Effector CD8-positive, alpha-beta T cell (primary cell): Measurements from ENCODE around the gene ZNF536.
"Not testable (repeated sequence)": the region's sequence is repeated elsewhere in the genome, so short reads cannot be mapped to it uniquely, and the experiment has no call there.

Source experiments
- DNase-seq: peaks from one replicate; lab custom pipeline; 2025; lab: John Stamatoyannopoulos, UW

Gene ZNF536

GRCh38 chr19:30388327-30388726 is 16.1 kb downstream of the ZNF536 start:
- DNase-seq: no peak

- no peak for DNase-seq
Observed at GRCh38 chr19:30388819-30389218, 16.6 kb downstream of the ZNF536 start.

- DNase-seq: no peak
Observed at GRCh38 chr19:30390356-30390988, 18.3 kb downstream of the ZNF536 start.

- no peak for DNase-seq
Observed at GRCh38 chr19:30391052-30391451, 18.9 kb downstream of the ZNF536 start.

- DNase-seq: no peak
Observed at GRCh38 chr19:30391554-30392551, 19.7 kb downstream of the ZNF536 start.

GRCh38 chr19:30393046-30393445 is 20.9 kb downstream of the ZNF536 start:
- DNase-seq: no peak

GRCh38 chr19:30393729-30394480 is 21.7 kb downstream of the ZNF536 start:
- DNase-seq: no peak

GRCh38 chr19:30394481-30395151 is 22.4 kb downstream of the ZNF536 start:
- no peak for DNase-seq

GRCh38 chr19:30395283-30395682 is 23.1 kb downstream of the ZNF536 start:
- DNase-seq: no peak

- not testable (repeated sequence) for DNase-seq
Observed at GRCh38 chr19:30398539-30398938, 26.4 kb downstream of the ZNF536 start.

GRCh38 chr19:30401956-30402355 is 29.8 kb downstream of the ZNF536 start:
- DNase-seq: no peak

GRCh38 chr19:30402436-30403202 is 30.4 kb downstream of the ZNF536 start:
- DNase-seq: no peak

GRCh38 chr19:30403203-30403985 is 31.2 kb downstream of the ZNF536 start:
- DNase-seq: no peak

GRCh38 chr19:30406220-30407067 is 34.3 kb downstream of the ZNF536 start:
- DNase-seq: no peak

- DNase-seq: no peak
Observed at GRCh38 chr19:30407068-30407709, 35.0 kb downstream of the ZNF536 start.

- no peak for DNase-seq
Observed at GRCh38 chr19:30408734-30409301, 36.6 kb downstream of the ZNF536 start.

- no peak for DNase-seq
Observed at GRCh38 chr19:30411714-30412113, 39.5 kb downstream of the ZNF536 start.

GRCh38 chr19:30416375-30416774 is 44.2 kb downstream of the ZNF536 start:
- DNase-seq: no peak
